GM18907 (cell line): ENCODE data around the gene RBMXL3.
"Not testable (repeated sequence)": the region's sequence is repeated elsewhere in the genome, so short reads cannot be mapped to it uniquely, and the experiment has no call there.

ENCODE experiments used
- ATAC-seq: cut with Tn5 transposase; IDR thresholded peaks from one replicate; pipeline ENCODE4 v1.9.1; 2021; ENCODE audit warnings: mild to moderate bottlenecking, moderate library complexity; ENCODE audit not compliant: unreplicated experiment

The RBMXL3 gene

DNA sequence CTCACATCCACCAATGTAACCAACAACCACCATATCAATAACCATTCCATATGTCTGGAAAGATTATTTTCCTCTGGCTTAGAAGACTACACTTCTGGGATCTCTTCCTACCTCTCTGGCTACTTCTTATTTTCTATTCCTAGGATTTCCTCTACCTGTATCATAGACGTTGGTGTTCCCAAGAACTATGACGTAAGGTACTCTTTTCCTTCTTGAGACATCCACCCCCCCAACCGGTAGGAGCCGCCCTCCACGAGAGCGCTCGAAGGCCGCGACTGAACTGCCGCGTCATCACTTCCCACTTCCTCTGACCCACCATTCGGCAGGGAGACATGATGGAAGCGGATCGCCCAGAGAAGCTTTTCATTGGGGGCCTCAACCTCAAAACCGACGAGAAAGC, at the start of gene RBMXL3:
Gene RBMXL3 (plus strand): TSS at position 301 of the 400 bp plus-strand sequence. CDS start 32 bp downstream, at position 333.
- no peak for ATAC-seq

DNA sequence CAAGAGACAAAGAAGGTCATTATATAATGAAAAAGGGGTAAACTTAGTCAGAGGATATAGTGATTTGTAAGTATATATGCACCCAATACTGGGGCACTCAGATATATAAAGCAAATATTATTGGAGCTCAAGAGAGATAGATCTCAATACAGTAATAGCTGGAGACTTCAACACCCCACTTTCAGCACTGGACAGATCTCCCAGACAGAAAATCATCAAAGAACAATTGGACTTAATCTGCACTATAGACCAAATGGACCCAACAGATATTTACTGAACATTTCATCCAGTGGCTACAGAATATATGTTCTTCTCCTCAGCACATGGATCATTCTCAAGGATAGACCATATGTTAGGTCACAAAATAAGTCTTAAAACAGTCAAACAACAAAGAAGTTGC, 47.2 kb upstream of the RBMXL3 start:
- ATAC-seq, result no peak

DNA sequence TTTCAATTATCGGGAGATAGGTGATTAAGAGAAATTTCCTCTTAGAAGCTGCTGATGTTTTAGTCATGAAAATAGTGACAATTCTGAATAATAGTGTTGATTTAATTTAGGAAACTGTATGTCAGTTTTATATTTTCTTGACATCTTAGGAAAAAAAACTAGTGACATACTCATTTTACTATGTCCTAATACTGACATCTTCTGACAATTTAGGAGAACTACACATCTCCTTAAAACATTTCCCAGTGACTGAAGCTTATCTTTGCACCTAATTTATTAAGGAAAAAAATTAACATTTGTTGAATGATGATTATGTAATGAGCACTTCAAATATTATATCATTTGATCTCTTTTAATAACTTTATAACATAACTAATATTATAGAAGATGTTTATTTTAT, 42.0 kb upstream of the RBMXL3 start:
- ATAC-seq, result no peak

DNA sequence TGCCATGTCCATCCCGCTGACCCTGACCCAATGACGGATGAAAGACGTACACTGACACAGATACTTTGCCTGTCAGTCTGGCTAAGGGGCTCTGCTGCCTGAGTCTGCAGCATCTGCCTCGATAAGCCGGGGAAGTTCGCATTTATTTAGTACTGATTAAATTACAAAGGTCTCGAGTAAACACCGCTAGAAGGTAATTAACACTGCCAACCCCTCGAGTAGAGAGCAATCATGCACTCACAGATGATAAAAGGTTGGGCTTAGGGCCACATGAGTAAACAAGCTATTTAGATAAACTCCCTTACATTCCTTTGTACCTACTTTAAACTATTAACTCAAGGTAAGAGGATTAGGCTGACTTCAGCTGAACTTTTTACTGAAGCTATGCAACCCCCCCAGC, 16.0 kb upstream of the RBMXL3 start:
- ATAC-seq, result no peak

DNA sequence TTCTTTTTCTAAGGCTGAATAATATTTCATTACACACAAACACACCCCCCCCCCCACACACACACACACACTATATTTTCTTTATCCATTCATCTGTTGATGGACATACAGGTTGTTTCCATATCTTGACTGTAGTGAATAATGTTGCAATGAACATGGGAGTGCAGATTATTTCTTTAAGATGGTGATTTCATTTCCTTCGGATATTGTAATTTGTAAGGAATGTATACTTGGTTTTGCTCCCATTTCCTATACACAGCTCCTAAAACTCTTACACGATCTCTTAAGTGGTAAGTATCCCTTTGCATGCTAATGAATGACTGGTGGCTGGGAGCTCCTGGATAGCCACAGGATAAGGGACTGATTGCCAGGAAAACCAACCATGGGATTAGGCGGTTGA, 14.7 kb upstream of the RBMXL3 start:
- no peak for ATAC-seq

DNA sequence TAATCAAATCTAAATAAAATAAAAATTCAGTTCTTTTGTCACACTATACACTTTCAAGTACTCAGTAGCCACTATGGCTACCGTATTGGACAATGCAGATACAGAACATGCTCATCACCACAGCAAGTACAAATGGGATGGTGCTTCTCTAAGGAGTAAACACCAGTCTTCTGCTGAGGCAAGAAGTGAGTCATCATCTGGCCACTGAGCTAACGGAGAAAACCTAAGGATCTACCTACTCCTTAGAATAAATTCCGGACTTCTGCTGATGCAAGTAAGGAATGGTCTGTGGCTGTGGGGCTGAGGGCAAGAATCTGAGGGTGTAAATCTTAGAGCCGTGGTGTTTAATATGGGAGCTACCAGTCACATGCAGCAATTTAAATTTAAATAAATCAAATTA, 11.3 kb upstream of the RBMXL3 start:
- ATAC-seq, result no peak

DNA sequence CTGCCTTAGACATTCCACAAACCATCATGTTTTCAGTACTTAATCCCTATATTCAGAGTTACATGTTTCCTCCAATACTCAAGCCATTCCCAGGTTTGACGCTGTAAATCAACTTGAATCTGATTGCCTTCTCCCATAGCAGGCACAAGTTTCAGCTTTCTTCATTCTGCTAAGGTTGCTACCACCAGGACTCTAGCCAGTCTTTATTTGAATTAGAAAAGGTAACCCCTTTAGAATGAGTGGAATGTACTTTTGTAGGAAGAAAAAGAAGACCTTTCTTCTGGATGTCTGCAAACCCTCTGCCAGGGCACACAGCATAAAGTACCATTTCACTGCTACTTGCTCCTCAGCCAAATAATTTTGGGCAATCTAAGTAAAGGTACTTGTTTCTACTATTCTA, 10.7 kb upstream of the RBMXL3 start:
- ATAC-seq, result no peak

DNA sequence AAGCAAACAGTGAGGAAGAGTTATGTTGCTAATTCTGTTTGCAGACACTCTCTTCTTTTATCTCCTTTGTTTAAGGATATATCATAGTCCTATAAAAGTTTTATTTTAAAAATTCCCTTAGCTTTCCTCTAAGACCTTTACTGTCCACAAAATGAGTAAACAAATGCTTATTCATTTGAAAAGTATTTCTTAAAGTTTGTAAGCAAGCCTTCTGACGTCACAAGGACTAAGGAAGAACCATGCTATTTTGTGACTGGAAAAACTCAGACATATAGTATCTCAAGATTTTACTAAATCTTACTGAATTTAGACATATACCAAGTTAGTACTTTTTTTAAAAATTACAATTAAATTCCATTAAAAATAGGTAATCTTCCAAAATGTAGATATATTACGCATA, 5.2 kb upstream of the RBMXL3 start:
- no peak for ATAC-seq

DNA sequence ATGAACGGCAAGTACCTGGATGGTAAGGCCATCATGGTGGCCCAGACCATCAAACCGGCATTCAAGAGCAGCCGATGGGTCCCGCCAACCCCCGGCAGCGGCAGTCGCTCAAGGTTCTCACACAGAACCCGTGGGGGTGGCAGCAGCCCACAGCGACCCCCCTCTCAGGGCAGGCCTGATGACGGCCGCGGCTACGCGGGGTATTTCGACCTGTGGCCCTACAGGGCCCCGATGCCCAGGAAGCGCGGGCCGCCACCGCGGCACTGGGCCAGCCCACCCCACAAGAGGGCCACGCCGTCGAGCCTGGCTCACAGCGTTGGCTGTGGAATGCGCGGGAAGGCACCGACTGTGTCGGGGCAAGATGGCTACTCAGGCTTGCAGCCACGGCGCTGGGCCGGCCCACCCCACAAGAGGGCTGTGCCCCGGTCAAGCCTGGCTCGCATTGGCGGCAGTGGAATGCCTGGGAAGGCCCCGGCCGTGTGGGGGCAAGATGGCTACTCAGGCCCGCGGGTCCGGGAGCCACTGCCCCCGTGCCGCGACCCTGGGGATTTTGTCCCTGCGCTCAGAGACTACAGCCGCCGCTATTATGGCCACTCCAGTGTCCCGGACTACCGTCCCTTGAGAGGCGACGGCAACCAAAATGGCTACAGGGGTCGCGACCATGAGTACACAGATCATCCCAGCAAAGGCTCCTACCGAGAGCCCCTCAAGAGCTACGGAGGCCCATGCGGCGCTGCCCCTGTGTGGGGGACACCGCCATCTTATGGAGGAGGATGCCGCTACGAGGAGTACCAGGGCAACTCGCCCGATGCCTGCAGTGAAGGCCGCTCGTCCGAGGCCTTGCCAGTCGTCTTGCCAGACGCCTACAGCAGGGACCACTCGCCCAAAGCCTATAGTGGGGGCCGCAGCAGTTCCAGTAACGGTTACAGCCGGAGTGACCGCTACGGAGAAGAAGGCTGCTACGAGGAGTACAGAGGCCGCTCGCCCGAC, 731 bp downstream of the RBMXL3 start:
- ATAC-seq, result no peak

DNA sequence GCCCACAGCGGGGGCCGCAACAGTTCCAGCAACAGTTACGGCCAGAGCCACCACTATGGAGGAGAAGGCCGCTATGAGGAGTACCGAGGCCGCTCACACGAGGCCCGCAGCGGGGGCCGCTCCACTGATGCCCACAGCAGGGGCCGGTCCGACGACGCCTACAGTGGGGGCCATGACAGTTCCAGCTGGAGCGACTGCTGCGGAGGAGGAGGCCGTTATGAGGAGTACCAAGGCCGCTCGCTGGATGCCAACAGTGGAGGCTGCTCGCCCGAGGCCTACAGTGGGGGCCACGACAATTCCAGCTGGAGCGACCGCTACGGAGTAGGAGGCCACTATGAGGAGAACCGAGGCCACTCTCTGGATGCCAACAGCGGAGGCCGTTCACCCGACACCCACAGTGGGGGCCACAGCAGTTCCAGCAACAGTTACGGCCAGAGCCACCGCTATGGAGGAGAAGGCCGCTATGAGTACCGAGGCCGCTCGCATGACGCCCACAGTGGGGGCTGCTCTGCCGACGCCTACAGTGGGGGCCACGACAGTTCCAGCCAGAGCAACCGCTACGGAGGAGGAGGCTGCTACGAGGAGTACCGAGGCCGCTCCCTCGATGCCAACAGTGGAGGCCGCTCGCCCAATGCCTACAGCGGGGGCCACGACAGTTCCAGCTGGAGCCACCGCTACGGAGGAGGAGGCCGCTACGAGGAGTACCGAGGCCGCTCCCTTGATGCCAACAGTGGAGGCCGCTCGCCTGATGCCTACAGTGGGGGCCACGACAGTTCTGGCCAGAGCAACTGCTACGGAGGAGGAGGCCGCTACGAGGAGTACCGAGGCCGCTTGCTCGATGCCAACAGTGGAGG, 1.7 kb downstream of the RBMXL3 start:
- ATAC-seq, result no peak

DNA sequence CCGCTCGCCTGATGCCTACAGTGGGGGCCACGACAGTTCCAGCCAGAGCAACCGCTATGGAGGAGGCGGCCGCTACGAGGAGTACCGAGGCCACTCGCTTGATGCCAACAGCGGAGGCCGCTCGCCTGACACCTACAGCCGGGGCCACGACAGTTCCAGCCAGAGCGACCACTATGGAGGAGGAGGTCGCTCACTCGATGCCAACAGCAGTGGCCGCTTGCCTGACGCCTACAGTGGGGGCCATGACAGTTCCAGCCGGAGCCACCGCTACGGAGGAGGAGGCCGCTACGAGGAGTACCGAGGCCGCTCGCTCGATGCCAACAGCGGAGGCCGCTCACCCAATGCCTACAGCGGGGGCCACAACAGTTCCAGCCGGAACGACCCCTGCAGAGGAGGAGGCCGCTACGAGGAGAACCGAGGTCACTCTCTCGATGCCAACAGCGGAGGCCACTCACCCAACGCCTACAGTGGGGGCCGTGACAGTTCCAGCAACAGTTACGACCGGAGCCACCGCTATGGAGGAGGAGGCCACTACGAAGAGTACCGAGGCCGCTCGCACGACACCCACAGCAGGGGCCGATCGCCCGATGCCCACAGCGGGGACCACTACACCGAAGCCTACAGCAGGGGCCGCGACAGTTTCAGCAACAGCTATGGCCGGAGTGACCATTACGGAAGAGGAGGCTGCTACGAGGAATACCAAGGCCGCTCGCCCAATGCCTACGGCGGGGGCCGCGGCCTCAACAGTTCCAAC, 2.5 kb downstream of the RBMXL3 start:
- no peak for ATAC-seq

DNA sequence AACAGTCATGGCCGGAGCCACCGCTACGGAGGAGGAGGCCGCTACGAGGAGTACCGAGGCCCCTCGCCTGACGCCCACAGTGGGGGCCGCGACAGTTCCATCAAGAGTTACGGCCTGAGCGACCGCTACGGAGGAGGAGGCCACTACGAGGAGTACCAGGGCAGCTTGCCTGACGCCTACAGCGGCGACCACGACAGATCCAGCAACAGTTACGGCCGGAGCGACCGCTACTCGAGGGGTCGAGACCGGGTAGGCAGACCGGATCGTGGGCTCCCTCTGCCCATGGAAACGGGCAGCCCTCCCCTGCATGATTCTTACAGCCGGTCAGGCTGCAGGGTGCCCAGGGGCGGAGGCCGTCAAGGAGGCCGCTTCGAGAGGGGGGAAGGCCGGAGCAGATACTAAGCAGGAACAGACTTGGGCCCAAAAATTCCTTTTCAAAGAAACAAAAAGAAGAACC, 3.1 kb downstream of the RBMXL3 start:
- ATAC-seq, result no peak

DNA sequence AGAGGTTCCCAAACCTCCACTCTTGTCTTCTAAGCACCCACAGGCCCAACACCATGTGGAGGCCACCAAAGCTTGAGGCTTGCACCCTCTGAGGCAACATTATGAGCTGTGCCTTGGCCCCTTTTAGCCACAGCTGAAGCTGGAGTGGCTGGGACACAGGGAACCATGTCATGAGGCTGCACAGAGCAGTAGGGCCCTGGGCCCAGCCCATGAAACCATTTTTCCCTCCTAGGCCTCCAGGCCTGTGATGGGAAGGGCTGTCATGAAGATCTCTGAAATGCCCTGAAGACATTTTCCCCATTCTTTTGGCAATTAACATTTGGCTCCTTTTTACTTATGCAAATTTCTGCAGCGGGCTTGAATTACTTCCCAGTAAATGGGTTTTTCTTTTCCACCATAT, 14.8 kb downstream of the RBMXL3 start:
- no peak for ATAC-seq

DNA sequence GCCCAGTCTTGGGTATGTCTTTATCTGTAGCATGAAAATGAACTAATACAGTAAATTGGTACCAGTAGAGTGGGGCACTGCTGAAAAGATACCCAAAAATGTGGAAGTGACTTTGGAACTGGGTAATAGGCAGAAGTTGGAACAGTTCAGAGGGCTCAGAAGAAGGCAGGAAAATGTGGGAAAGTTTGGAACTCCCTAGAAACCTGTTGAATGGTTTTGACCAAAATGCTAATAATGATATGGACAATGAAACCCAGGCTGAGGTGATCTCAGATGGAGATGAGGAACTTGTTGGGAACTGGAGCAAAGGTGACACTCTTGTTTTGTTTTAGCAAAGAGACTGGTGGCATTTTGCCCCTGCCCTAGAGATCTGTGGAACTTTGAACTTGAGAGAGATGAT, 20.3 kb downstream of the RBMXL3 start:
- ATAC-seq, result not testable (repeated sequence)

DNA sequence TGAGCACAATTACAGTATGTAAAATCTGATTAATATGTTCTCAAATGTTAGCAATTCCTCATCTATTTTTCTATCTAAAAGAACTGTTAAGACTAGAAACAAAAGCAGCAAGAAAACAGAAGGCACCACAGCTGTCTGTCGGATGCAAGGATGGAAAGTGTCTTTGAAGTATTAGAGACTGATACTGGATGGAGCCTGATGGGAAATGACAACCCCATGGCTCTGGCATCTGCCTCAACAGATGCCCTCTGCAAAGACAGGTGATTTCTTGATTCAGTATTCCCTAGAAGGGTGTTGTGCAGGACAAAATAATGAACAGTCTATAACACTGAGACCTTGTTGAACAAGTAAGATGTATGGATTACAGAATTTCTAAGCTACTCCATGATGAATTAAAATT, 24.9 kb downstream of the RBMXL3 start:
- ATAC-seq, result no peak

DNA sequence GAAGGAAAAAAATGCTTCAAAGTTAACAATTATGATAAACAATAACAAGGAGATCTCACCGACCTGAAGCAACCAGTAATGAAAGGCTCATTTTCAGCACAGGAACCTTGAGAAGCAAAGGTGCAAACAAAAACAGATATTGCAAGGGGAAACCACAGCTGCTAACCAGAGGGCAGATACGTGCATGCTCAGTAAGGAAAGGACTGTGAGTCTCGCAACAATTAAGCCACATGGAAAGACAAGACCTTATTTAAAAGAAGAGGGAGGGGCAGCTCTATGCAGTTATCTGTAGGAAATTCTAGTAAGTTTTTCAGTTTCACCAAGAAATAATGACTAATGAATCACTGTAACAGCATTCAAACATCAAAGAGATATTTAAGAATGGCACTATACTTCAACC, 25.4 kb downstream of the RBMXL3 start:
- no peak for ATAC-seq

DNA sequence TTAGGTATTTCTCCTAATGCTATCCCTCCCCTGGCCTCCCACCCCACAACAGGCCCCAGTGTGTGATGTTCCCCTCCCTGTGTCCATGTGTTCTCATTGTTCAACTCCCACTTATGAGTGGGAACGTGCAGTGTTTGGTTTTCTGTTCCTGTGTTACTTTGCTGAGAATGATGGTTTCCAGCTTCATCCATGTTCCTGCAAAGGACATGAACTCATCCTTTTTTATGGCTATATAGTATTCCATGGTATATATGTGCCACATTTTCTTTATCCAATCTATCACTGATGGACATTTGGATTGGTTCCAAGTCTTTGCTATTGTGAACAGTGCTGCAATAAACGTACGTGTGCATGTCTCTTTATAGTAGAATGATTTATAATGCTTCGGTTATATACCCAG, 28.1 kb downstream of the RBMXL3 start:
- ATAC-seq, result not testable (repeated sequence)

DNA sequence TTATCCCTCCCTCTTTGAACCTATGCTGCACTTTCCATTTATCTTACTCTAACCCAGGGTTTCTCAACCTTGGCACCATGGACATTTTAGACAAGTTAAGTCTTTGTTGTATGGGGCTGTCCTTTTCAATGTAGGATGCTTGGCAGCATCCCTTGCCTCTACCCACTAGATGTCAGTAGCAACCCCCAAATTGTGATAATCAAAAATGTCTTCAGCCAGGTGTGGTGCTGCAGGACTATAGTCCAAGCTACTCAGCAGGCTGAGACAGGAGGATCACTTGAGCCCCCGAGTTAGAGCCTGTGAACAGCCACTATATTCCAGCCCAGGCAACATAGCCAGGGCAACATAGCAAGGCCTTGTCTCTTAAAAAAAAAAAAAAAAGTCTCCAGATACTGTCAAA, 37.7 kb downstream of the RBMXL3 start:
- peak; percentile 59 for ATAC-seq

DNA sequence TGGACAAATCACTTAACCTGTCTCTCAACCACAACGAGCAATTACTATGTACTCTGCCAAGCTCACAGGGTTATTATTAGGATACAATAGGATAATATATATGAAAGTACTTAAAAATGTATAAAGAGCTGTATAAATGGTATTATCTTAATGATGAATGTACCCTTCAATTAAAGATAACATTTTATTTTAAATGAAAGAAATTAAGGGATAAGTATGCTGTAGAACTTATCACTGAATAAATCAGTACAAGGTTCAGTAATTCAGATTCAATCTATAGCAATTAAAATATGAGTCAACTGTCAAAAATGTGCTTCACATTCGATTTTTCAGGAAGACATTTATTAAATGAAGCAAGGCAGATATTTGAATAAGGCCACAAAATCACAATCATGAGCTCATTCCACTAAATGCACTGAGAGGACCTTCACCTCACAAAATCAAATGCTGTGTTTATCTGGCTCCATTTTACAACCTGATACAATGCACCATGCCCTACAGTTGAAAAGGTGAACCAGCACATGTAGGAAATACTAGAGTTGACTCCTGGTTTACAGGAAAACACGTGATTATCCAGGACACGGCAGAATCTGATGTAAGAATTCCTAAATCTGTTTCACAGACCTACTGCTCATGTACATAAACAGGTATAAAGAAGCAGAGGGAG, 40.3 kb downstream of the RBMXL3 start:
- ATAC-seq, result no peak

DNA sequence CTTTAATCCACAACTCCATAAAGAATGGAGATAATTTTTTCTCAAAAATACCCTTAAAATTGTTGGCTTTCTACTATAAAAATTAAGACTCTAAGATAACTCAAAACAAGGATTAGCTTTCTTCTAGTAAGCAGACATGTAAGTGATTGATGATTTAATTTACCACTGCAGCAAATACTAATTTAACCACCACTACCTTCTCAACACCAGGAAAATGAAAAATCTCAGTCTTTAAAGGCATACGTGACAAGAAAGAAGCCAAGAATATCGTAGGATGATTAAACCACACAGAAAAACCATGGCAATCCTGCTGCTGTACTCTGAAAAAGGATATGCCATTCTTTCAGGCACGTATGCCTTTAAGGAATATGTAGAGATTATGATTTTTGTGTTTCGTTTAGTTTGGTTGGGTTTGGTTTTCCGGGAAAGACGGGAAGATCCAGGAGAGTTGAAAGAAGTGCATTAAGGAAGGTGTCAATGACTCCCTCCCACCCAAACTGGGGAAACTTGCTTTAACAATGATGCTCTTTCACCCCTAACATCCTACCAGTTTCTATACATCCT, 43.8 kb downstream of the RBMXL3 start:
- no peak for ATAC-seq
